HG03571 (cell line): ENCODE results near the gene GALNS.
"Not testable (repeated sequence)": the region's sequence is repeated elsewhere in the genome, so short reads cannot be mapped to it uniquely, and the experiment has no call there.

ENCODE experiments used
- ATAC-seq: cut with Tn5 transposase; IDR thresholded peaks from one replicate; pipeline ENCODE4 v1.9.1; 2021; ENCODE audit not compliant: unreplicated experiment

The GALNS gene, protein sequence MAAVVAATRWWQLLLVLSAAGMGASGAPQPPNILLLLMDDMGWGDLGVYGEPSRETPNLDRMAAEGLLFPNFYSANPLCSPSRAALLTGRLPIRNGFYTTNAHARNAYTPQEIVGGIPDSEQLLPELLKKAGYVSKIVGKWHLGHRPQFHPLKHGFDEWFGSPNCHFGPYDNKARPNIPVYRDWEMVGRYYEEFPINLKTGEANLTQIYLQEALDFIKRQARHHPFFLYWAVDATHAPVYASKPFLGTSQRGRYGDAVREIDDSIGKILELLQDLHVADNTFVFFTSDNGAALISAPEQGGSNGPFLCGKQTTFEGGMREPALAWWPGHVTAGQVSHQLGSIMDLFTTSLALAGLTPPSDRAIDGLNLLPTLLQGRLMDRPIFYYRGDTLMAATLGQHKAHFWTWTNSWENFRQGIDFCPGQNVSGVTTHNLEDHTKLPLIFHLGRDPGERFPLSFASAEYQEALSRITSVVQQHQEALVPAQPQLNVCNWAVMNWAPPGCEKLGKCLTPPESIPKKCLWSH

DNA sequence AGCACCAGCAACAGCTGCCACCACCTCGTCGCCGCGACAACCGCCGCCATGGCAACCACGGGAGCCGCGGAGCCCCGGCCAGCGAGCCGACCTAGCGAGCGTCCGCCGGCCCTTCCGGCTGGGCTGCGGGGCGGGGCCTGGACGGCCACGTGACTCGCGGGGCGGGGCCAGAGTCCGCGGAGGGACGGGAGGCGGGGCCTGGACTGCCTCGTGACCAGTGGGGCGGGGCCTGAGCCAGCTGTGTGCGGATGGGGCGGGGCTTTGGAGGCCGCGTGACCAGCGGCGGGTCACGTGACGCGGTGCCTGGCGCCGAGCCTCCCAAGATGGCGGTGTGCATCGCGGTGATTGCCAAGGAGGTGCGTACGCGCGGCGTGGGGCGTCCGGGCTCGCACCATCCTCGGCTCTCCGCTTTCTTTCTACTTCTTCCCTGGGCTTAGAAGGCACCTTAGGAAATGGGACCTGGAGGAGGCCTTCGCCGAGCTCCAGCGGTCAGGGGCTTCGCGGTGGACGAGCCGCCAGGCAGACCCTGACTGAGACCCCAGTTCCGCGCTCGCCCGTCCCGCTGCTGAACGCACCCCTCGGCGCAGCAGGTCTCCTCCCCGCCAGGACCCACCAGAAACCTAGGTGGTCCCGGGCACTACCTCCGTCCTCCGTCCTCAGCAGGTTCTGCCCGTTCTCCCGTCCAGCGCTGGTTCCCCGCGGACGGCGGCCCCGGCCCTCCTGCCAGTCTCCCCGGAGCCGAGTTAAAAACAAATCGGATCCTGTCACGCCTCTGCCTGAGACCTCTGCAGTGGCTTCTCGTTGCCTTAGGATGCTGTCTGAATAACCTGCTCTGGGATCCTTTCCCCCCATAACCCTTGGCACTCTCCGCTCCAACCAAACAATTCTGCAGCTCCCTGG, at the start of gene GALNS, which contains the start of gene TRAPPC2L:
Gene GALNS, minus strand, starts transcription at position 120 of the 900 bp plus-strand sequence. Its CDS starts 70 bp downstream, at position 50.
Gene TRAPPC2L, plus strand, starts transcription at position 300 of the 900 bp plus-strand sequence. Its CDS starts 24 bp downstream, at position 324.
- ATAC-seq: peak; percentile 58

DNA sequence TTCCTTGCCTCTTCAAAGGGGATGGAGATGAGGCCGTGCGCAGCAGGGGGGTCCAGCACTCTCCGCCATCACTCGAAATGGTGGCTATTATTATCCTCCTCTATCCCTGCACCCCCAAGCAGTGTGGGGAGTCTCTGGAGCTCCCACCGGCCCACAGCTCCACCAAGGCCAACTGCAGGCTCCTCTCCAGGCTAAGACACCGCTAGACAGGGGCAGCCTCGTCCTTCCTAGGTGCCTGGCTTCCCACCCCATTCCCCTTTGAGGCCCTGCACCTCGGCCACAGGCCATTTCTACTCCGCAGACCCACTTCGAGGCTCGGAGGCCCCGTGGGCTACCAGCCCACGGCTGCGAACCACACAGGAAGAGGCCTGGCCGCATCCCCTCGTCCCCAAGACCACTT, 49.3 kb upstream of the GALNS start:
- no peak for ATAC-seq

DNA sequence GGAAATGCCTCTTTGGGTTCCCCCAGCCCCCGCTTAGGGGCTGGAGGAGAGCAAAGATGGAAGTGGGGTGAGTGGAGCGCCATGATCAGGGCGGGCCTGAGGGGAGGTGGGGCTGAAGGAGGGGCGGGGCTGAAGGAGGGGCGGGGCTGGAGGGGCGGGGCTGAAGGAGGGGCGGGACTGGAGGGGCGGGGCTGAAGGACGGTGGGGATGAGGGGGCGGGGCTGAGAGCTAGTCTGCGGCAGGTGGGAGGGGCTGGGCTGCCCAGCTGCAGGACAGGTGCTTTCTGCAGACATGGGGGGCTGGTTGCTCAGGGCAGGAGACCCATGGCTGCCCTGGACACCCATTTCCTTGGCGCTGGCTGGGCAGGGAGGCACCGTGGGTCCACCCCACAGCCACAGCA, 48.8 kb upstream of the GALNS start:
- no peak for ATAC-seq

DNA sequence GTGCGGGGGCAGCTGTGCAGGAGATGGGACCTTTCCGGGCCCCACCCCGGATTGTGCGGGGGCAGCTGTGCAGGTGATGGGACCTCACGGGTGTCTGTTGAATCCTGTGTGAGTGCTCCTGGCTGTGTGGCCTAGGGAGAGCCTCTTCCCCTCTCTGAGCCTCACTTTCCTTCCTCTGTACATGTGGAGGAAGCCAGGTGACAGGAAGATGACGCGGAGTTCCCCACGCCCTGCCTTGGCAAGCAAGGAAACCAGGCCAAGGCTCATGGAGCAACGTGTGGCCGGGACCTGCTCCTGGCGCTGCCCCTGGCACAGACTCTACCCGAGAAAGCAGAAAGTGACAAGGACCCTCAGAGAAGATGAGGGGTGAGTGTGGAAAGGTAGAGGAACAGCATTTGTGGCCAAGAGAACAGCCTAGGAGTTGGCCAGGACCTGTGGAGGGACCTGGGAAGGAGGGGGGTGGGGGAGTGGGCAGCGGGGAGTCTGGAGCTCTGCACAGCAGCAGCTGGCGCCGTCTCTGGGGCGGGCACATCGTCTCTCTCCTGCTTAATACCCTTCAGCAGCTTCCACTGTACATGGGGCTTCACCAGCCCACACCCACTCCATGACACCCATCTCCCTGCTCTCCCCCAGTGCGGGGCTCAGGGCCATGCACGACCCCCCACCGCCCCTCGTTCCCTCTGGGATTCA, 48.1 kb upstream of the GALNS start:
- ATAC-seq: no peak

DNA sequence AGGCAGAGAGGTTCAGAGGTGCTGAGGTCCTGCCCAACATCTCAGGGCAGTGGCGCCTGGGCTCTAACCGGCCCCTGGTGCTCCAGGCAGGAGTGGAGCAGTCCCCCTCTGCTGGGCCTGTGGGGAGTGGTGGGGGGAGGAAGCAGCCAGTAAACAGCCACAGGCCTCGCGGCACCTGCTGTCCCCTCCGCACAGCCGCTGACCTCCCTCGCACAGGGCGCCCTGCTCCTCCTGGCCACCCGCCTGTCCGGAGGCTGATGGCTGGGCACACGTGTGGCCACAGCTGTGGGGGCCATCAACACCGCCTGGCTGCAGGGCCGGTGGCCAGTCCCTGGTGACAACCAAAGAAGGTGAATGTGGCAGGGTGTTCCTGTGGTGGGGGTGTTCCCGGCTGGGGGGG, 46.5 kb upstream of the GALNS start:
- ATAC-seq: no peak

DNA sequence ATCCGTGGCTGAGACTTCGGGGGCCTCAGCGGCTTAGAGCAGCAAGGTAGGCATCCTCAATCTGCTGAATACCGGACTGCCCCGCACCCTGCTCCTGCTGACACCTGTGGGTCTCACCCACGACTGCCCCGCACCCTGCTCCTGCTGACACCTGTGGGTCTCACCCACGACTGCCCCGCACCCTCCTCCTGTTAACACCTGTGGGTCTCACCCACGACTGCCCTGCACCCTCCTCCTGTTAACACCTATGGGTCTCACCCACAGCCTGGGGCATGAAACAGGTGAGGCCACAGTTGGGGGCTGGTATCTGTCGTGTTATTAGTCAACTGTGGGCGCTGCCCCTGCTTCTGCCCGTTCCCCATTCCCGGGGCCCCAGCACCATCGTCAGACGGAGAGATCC, 46.0 kb upstream of the GALNS start:
- no peak for ATAC-seq

DNA sequence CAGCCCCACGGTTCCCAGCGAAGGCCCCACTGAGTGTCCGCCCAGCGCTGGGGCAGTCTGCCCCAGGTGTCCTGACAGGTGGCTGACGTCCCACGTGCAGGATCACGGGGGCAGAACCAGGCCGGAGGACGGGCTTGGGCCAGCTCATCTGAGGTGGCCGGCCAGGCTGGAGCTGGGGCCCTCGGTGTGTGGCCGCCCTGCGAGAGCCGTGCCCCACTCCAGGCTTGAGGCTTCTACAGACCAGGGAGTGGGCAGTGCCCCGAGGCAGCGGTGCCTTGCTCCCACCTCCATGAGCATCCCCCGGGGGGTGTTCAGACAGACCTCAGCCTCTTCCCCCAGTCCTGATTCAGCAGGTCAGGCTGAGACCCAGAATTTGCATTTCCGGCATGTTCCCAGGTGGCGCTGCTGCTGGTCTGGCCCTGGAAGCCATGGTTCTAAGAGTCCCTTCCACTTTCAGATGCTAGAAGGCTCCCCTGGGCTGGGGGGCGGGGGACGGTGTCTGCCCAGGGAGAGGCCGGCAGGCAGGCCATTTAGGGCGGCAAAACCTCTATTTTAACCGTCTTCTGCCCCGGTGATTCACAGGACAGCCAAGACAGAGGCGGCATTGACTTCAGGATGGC, 45.1 kb upstream of the GALNS start:
- no peak for ATAC-seq

DNA sequence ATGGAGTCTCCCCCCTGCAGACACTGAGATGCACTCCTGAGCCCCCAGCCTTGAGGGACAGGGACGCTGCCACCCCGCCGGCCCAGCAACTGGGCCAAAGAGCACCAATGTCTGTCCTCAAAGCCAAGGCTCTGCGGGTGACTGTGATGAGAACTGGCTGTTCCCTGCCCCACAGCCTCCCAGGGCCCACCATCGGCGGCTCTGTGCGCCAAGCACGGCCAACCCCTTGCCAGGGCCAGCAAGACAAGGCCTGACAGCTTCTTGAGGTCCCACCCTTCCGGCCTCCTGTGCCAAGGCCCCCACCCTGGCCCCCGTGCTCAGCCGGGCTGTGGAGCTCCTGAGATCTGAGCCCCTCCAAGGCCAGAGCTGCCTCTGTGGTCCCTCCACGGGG, 43.9 kb upstream of the GALNS start:
- ATAC-seq: no peak

DNA sequence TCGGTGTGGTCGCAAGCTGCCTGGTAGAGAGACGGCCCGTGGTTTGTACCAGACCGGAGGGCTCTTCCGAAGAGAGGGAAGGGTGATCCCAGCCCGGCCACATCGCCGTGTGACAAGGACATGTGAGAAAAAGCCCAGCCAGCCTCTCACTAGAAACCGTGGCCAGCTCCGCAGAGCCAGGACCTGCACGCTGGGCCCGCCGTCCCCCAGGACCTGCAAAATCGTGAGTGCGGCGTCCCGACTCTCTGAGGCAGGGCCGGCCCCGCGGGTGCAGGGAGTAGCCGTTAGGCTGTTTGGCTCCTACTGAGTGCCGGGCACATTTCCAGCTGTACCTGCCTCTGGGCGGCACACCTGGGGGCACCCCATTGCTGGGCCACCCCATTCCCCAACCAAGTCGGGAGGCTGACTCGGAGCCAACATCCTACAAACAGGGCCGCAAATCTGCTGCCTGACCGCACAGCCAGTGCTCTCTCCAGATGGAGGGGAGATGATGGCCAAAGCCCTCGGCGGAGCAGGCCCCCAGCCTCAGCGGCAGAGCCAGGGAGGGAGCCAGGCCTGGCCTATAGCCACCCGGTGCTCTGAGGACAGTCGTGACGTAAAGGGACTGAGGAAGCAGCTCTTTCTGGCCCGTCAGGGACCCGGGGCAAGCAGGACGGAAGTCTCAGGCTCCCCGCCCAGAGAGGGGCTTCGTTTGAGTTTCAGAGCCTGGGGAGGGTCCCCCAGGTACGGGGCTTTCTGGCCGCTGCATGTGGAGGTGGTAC, 43.3 kb upstream of the GALNS start:
- no peak for ATAC-seq

DNA sequence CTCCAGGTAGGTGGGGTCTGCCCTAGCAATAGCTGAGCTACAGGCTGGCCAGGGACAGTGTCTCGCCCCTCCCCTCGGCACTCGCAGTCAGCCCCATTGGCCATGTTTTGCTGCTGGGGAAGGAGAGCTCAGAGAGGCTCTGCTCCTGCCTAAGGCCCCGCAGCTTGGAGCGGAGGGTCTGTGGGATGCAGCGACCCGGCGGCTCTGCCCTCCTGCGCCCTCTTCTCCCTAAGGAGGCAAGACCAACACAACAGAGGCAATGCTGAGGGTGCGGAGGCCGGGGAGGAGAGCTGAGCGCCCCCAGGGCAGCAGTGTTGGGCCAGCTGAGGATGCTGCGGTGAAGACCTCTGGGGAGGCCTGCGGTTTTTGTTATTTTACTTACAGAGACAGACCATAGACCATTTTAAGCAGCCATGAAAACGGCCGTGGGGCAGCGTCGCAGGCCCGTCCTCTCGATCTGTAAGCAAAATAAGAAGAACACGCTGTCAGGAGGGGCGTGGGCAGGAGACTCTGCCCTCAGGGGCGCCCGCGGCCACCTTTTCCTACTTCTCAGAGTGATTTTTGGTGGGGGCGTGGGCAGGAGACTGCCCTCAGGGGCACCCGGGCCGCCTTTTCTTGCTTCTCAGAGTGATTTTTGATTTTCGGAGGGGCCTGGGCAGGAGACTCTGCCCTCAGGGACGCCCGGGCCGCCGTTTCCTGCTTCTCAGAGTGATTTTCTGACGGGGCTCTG, 41.1 kb upstream of the GALNS start:
- no peak for ATAC-seq

DNA sequence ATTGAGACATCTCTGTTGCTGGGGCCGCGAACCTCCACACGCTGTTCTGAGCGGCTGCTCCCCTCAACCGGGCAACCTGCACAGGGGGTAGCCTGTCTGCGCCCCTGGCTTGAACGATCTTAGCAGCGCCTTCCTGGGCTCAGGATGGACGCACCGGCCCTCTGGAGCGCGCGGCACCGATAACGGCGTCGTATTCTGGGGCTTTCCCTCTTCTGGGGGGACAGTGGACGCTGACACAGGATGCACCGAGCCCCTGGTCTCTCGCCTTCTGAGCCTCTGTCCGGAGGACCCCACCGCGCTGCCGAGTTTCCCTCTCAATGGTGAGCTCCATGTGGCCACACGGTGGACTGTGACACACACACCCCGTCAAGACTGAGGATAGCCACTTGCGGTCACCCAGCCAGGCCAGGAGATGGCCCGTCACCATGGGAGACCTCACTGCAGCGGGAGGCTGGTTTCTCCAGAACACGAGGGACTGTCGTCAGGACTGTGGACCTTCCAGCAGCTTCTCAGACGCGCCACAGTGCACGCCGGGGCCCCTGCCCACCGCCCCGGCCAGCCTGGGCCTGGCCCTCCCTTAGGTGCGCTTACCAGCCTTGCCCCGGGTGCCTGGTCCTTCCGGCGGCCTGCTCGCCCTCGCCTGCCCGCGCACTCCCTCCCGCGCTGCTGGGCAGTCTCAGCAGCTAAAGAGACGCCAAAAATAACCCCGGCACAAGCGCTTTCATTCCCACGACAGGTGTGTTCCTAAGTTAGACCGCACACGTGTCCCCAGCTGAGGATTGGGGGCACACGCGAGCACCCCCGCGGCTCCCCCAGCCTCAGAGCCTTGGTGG, 39.7 kb upstream of the GALNS start:
- no peak for ATAC-seq

DNA sequence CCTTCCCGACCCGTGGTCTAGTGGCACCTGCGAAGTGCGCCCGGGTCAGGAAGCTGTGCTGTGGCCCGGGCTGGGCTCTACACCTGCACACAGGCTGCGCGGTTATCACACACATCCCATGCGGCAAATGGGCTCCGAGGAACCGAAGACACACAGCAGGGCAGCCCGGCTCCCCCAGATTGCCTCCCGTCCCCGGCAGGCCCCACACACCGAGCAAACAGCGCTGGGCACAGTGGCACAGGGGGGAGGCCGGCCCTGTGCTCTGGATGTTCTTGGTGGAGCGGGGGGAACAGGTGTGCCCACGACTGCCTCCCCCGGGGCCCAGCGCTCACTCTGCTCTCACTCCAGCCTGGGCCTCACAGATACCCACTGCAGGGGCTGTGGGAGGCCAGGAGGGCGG, 38.6 kb upstream of the GALNS start:
- no peak for ATAC-seq

DNA sequence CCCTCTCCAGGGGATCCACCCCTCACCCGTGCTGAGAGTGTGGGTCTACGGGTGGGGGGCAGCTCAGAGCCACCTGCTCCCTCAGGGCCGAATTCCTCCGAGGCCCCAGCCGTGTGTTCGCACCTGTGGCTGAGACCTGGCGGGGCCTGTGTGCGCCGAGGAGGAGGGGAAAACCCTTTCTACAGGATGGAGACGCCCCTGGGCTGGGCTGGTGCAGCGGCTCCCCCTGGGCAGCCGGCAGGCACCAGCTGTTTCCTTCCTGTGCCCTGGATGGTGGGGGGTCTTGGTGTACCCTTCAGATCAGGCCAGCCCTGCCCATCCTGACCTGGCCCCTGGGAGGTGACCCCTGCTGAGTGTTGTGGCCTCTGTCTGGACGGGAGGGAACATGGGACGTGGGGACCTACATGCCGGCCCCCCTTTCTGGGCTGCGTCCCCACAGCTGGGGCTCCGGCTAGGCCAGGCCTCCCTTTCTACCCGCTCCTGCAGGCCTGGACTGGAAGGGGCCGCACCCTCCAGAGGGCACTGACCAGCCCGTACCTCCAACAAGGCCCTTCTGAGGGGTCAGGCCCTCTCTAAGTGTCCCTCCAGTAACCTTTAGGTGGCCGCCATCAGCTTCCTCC, 38.0 kb upstream of the GALNS start:
- no peak for ATAC-seq

DNA sequence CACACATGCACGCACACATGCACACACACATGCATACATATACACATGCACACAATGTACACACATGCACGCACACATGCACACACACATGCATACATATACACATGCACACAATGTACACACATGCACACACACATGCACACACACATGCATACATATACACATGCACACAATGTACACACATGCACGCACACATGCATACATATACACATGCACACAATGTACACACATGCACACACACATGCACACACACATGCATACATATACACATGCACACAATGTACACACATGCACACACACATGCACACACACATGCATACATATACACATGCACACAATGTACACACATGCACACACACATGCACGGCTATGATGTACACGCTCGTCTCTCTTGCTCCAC, 37.5 kb upstream of the GALNS start:
- not testable (repeated sequence) for ATAC-seq

DNA sequence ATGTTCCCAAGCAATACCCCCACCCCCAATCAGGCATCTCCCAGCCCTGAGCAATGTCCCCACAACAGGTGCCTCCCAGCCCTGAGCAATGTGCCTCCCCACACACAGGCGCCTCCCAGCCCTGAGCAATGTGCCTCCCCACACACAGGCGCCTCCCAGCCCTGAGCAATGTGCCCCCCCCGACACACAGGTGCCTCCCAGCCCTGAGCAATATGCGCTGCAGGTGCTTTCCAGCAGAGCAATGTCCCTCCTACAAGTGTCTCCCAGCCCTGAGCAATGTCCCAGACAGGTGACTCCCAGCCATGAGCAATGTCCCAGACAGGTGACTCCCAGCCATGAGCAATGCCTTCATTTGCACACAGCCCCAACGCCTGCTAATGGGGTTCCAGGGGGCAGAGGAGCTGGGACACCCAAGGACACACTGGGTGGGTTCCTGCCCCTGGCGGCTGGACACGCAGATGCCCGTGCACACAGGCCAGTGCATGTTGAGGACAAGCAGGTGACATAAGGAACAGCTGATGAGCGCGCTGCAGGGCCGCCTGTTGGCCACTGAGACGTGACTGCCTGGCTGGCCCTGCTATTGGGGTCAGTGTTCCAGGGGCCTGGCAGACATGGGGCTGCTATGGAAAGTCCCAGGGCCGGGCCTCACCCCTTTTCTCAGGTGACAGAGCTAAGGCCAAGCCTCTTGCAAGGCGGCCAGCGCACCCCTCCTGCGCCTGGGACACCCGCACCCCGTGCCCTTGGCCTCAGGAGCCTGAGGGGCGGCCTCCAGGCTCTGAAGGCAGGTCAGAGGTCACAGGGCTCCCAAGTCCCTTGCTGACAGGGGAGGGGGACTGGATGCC, 36.6 kb upstream of the GALNS start:
- ATAC-seq: no peak

DNA sequence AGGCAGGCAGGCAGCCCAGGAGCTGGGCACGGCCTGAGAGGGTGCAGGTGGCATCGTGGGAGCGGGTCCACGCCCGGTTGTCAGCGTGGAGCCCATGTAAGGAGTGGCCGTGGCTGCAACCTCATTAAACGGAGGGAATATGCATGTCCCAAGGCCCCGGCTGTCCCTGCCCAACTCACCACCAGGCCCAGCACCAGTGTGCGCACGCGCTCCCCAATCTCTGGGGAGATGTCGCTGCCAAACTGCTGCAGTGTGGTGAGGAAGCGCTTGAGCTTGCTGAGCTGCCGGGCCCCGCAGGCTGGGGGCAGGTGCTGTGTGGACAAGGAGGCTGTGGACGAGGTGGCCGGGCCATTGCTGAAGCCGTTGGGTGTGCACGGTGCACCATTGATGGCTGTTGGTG, 35.3 kb upstream of the GALNS start:
- no peak for ATAC-seq

DNA sequence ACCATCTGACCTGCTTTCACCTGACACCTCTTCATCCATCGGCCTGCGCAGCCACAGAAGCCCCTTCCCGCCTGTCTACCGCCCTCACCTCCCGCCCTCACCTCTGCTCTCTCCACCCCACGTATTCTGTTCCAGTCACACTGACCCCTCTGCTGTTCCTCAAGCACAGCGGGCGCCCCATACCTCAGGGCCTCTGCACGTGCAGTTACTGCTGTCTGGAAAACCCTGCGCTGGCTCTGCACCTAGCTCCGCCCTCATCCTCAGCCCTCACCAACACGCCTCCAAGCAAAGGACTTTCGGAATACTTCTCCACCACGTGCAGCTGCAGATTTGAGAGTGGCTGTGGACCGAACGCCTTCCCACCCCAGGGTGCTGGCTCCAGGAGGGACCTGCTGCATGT, 34.3 kb upstream of the GALNS start:
- no peak for ATAC-seq
